ENCODE results near the gene XIST.
"Not testable (repeated sequence)": the region's sequence is repeated elsewhere in the genome, so short reads cannot be mapped to it uniquely, and the experiment has no call there.

The XIST gene

GRCh38 chrX:73852467-73852866, at the start of gene XIST:
XIST (minus strand) TSS chrX:73852714.
- H3K9me3 Mint-ChIP-seq, result no peaks in the 10 kb centered on the region
- DNase-seq, result peak; percentile 67
- peak in 1 of 2 donors; percentile 20 for ATAC-seq (replicated peaks)
- peaks cover 0 to 13% of the 10 kb centered on the region in 2 donors for H3K36me3 Mint-ChIP-seq
- H3K27ac Mint-ChIP-seq, result peak within 1 kb of the TSS; percentile 91
- H3K4me3 Mint-ChIP-seq, result peak within 1 kb of the TSS in 1 of 2 donors; percentile 87
- peaks cover 0 to 8% of the 10 kb centered on the region in 2 donors for H3K4me1 Mint-ChIP-seq
- no peaks in the 10 kb centered on the region for H3K27me3 Mint-ChIP-seq

GRCh38 chrX:73898315-73898714, 45.8 kb upstream of the XIST start:
- H3K27me3 Mint-ChIP-seq, result peaks cover 5 to 16% of the 10 kb centered on the region in 2 donors

DNA sequence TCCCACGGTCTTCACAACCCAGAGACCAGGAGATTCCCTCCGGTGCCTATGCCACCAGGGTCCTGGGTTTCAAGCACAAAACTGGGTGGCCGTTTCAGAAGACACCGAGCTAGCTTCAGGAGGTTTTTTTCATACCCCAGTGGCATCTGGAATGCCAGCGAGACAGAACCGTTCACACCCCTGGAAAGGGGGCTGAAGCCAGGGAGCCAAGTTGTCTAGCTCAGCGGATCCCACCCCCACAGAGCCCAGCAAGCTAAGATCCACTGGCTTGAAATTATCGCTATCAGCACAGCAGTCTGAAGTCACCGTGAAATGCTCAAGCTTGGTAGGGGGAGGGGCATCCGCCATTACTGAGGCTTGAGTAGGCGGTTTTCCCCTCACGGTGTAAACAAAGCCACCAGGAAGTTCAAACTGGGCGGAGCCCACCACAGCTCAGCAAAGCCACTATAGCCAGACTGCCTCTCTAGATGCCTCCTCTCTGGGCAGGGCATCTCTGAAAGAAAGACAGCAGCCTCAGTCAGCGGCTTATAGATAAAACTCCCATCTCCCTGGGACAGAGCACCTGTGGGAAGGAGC, 40.1 kb upstream of the XIST start:
- not testable (repeated sequence) for DNase-seq; ATAC-seq (replicated peaks); H3K4me1 Mint-ChIP-seq; H3K9me3 Mint-ChIP-seq; H3K27ac Mint-ChIP-seq; H3K36me3 Mint-ChIP-seq
- H3K27me3 Mint-ChIP-seq, result peaks cover 5 to 16% of the 10 kb centered on the region in 2 donors
- peak overlapping the region in 1 of 2 donors; percentile 17 for H3K4me3 Mint-ChIP-seq

More at GRCh38 chrX:73898315-73898714, 45.8 kb upstream of the XIST start:
- not testable (repeated sequence) for H3K4me3 Mint-ChIP-seq; DNase-seq; H3K27ac Mint-ChIP-seq; H3K9me3 Mint-ChIP-seq; H3K4me1 Mint-ChIP-seq; H3K36me3 Mint-ChIP-seq; ATAC-seq (replicated peaks)

- H3K27me3 Mint-ChIP-seq; H3K4me1 Mint-ChIP-seq; H3K36me3 Mint-ChIP-seq; H3K4me3 Mint-ChIP-seq; H3K27ac Mint-ChIP-seq; ATAC-seq (replicated peaks); DNase-seq: not testable (repeated sequence)
- H3K9me3 Mint-ChIP-seq, result peaks cover 2 to 16% of the 10 kb centered on the region in 2 donors
Observed at GRCh38 chrX:73882260-73882659, 29.7 kb upstream of the XIST start.

DNA sequence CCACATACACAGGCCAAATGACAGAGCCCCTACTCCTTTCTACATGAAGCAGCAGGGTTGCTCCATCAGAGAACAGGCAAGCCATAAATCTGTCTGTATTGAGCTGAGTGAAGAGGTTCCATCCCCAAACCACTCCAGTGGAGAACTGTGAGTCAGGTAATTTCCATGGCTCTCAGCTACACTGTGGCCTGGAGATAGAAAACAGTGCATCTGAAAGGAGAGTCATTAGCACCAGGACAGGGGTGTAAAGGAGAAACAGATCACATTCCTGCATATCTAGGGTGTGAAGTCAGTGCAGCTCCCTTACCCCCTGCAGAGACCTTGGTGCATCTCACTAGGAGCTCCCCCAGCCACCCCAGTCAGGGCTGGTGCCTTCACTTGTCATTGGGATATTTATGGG, 25.2 kb upstream of the XIST start:
- Mint-ChIP-seq H3K9me3 (peaks cover 2 to 16% of the 10 kb centered on the region in 2 donors), H3K27me3 (peaks cover 0 to 5% of the 10 kb centered on the region in 2 donors), H3K36me3 (peaks cover 0 to 4% of the 10 kb centered on the region in 2 donors), H3K4me3 (no peak overlapping the region), H3K27ac (no peak overlapping the region), H3K4me1 (no peaks in the 10 kb centered on the region)
- no peak for ATAC-seq (replicated peaks)
- no peak for DNase-seq

DNA sequence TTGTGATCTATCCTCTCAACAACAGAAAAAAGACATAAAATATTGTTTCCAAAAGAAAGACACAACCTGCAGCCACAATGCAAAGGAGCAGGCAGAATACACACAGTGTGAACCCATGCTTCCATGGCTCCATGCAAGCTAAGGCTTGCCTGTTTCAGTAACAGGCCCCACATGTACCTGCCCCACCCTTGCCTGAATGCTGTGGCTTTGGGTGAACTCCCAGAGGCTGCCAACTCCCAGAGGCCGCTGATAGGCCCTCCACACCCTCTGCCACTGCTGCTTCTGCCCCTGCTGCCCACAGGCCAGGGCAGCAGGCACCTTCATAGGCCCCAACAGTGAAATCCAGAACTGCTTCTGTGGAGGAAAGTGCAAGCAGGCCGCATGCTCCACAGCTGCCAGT, 24.4 kb upstream of the XIST start:
- no peak for ATAC-seq (replicated peaks)
- Mint-ChIP-seq H3K36me3 (peaks cover 0 to 4% of the 10 kb centered on the region in 2 donors), H3K27ac (no peak overlapping the region), H3K9me3 (peaks cover 2 to 16% of the 10 kb centered on the region in 2 donors), H3K27me3 (peaks cover 0 to 5% of the 10 kb centered on the region in 2 donors), H3K4me1 (no peaks in the 10 kb centered on the region), H3K4me3 (no peak overlapping the region)
- DNase-seq, result no peak

DNA sequence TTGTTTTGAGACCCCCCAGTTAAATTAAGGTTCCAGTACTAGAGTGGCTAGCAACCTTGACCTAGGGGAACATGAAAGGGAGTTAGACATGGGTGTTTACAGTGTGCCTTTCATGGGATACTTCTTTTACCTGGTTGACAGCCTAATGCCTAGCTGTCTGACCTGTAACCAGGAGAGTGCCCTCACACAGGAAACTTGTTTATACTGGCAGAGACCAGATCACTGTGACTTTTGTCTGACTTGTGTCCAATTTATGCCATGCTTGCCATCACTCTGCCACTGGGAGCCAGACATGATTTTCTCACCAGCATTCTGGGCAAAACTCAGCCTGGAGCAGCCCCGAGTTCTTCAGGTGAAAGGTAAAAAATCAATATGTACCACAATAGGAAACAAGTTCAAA, 16.4 kb upstream of the XIST start:
- H3K4me1 Mint-ChIP-seq, result no peaks in the 10 kb centered on the region
- no peaks in the 10 kb centered on the region for H3K9me3 Mint-ChIP-seq
- no peak overlapping the region for H3K27ac Mint-ChIP-seq
- ATAC-seq (replicated peaks), result no peak
- no peak for DNase-seq
- no peaks in the 10 kb centered on the region for H3K36me3 Mint-ChIP-seq
- H3K4me3 Mint-ChIP-seq, result no peak overlapping the region
- H3K27me3 Mint-ChIP-seq, result peaks cover 0 to 11% of the 10 kb centered on the region in 2 donors

DNA sequence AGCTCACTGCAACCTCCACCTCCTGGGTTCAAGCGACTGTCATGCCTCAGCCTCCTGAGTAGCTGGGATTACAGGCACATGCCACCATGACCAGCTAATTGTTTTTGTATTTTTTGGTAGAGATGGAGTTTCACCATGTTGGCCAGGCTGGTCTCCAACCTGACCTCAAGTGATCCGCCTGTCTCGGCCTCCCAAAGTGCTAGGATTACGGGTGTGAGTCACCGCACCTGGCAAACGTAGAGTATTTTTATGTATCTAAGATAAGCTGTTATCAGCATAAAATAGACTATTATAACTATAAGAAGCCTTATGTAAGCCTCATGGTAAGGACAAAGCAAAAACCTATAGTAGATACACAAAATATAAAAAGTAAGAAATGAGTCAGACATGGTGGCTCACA, 14.6 kb upstream of the XIST start:
- no peaks in the 10 kb centered on the region for H3K9me3 Mint-ChIP-seq
- H3K4me3 Mint-ChIP-seq, result no peak overlapping the region
- no peak overlapping the region for H3K27ac Mint-ChIP-seq
- no peaks in the 10 kb centered on the region for H3K4me1 Mint-ChIP-seq
- ATAC-seq (replicated peaks), result no peak
- peaks cover 0 to 11% of the 10 kb centered on the region in 2 donors for H3K27me3 Mint-ChIP-seq
- DNase-seq, result no peak
- H3K36me3 Mint-ChIP-seq, result no peaks in the 10 kb centered on the region

DNA sequence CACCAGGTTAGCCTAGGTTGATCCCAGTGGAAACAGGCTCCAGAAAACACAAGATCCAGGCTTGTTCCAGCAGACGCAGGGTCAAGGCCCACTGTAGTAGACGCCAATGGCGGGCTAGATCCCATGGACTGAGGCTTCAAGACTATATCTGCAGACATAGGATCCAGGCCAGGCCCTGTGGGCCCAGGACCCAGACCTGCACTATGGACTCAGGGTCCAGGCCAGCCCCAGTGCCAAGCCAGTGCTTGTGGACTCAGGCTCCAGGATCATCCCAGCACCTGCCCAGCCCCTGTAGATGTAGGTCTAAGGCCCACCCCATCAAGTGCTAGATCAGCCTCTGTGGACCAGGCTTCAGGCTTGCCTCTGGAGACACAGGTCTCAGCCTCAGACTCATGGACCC, 11.3 kb upstream of the XIST start:
- peaks cover 0 to 28% of the 10 kb centered on the region in 2 donors for H3K27me3 Mint-ChIP-seq
- H3K4me1 Mint-ChIP-seq, result no peaks in the 10 kb centered on the region
- peaks cover 2 to 5% of the 10 kb centered on the region in 2 donors for H3K9me3 Mint-ChIP-seq
- H3K4me3 Mint-ChIP-seq, result no peak overlapping the region
- no peak overlapping the region for H3K27ac Mint-ChIP-seq
- peaks cover 0 to 5% of the 10 kb centered on the region in 2 donors for H3K36me3 Mint-ChIP-seq
- ATAC-seq (replicated peaks) (no peak), DNase-seq (no peak)

- H3K27me3 Mint-ChIP-seq, result peaks cover 0 to 28% of the 10 kb centered on the region in 2 donors
- no peaks in the 10 kb centered on the region for H3K4me1 Mint-ChIP-seq
- DNase-seq (no peak), ATAC-seq (replicated peaks) (no peak)
- no peak overlapping the region for H3K27ac Mint-ChIP-seq
- no peak overlapping the region for H3K4me3 Mint-ChIP-seq
- peaks cover 0 to 5% of the 10 kb centered on the region in 2 donors for H3K36me3 Mint-ChIP-seq
- H3K9me3 Mint-ChIP-seq, result peaks cover 2 to 5% of the 10 kb centered on the region in 2 donors
Observed at GRCh38 chrX:73863268-73863667, 10.8 kb upstream of the XIST start.

DNA sequence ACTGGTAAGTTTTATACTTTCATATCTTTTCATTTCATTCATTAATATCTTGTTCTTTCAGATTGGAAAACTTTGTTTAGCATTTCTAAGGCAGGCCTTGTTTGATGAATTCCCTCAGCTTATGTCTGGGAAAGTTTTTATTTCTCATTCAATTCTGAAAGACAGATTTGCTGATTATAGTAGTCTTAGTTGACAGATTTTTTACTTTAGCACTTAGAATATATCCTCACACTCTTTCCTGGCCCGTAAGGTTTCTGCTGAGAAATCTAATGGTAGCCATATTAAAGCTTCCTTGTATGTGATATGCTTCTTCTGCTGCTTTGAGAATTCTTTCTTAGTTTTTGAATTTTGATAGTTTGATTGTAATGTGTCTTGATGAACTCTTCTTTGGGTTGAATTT, 7.1 kb upstream of the XIST start:
- Mint-ChIP-seq H3K4me3 (no peak overlapping the region), H3K4me1 (no peaks in the 10 kb centered on the region), H3K27me3 (peaks cover 0 to 21% of the 10 kb centered on the region in 2 donors), H3K36me3 (peaks cover 0 to 5% of the 10 kb centered on the region in 2 donors), H3K27ac (no peak overlapping the region), H3K9me3 (peaks cover 2 to 5% of the 10 kb centered on the region in 2 donors)
- ATAC-seq (replicated peaks) (no peak), DNase-seq (no peak)

GRCh38 chrX:73855546-73855945, 3.0 kb upstream of the XIST start:
- ATAC-seq (replicated peaks), result peak; percentile 24 to 72
- H3K27ac Mint-ChIP-seq, result no peak overlapping the region
- peaks cover 0 to 11% of the 10 kb centered on the region in 2 donors for H3K36me3 Mint-ChIP-seq
- H3K27me3 Mint-ChIP-seq, result peaks cover 0 to 8% of the 10 kb centered on the region in 2 donors
- H3K4me3 Mint-ChIP-seq, result no peak overlapping the region
- peaks cover 0 to 2% of the 10 kb centered on the region in 2 donors for H3K4me1 Mint-ChIP-seq
- DNase-seq, result peak; percentile 61
- peaks cover 2 to 5% of the 10 kb centered on the region in 2 donors for H3K9me3 Mint-ChIP-seq

DNA sequence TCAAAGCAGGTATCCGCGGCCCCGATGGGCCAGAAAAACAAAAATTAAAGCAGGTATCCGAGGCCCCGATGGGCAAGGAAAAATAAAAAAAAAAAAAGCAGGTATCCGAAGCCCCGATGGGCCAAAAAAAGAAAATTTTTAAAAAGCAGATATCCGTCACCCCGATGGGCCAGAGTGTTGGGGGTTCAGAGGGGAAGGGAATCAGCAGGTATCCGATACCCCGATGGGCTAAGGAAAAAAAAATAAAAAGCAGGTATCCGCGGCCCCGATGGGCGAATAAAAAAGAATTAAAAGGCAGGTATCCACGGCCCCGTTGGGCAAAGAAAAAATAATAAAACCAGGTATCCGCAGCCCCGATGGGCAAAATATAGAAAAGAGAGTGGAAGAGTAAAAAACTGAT, 492 bp downstream of the XIST start:
- H3K9me3 Mint-ChIP-seq, result no peaks in the 10 kb centered on the region
- H3K27me3 Mint-ChIP-seq, result no peaks in the 10 kb centered on the region
- ATAC-seq (replicated peaks), result no peak
- H3K4me3 Mint-ChIP-seq, result peak overlapping the region in 1 of 2 donors; percentile 87
- H3K4me1 Mint-ChIP-seq, result peaks cover 0 to 8% of the 10 kb centered on the region in 2 donors
- H3K27ac Mint-ChIP-seq, result peak overlapping the region; percentile 91
- no peak for DNase-seq
- peaks cover 0 to 13% of the 10 kb centered on the region in 2 donors for H3K36me3 Mint-ChIP-seq

- H3K27ac Mint-ChIP-seq, result peak overlapping the region; percentile 91
- ATAC-seq (replicated peaks) (peak in 1 of 2 donors; percentile 80), DNase-seq (peak; percentile 81)
- H3K27me3 Mint-ChIP-seq, result no peaks in the 10 kb centered on the region
- peaks cover 0 to 14% of the 10 kb centered on the region in 2 donors for H3K36me3 Mint-ChIP-seq
- no peaks in the 10 kb centered on the region for H3K9me3 Mint-ChIP-seq
- H3K4me1 Mint-ChIP-seq, result peaks cover 0 to 8% of the 10 kb centered on the region in 2 donors
- H3K4me3 Mint-ChIP-seq, result peak overlapping the region in 1 of 2 donors; percentile 87
Observed at GRCh38 chrX:73851014-73852009, 1.2 kb downstream of the XIST start.

Measured in stimulated activated naive B cell treated with anti-CD40 and anti-IgM and Interleukin-4, amounts not matched to agents 10 μg/mL and 1 μg/mL and 100 μg/mL, for 72 hours (primary cell).